Testis (tissue), 2 donors: ENCODE measurements around the gene ATG7.

Experiments
- POLR2A ChIP-seq: fragments of 450-650 bp; IDR thresholded peaks from one replicate; pipeline ENCODE4 v1.6.1; 2017; ENCODE audit warnings: antibody characterized with exemption, mild to moderate bottlenecking, moderate library complexity
- TF ChIP-seq, protein P1 (sequence below), 3 experiments: fragments of 450-650 bp in 2 of 3; fragments of 200-600 bp in 1 of 3; sonication (generic) in 1 of 3; IDR thresholded peaks; one replicate each; pipeline ENCODE4 v1.5.1; 2016 to 2019; ENCODE audit warnings: antibody characterized with exemption in 3 of 3, mild to moderate bottlenecking in 2 of 3, moderate library complexity in 1 of 3

DNA sequence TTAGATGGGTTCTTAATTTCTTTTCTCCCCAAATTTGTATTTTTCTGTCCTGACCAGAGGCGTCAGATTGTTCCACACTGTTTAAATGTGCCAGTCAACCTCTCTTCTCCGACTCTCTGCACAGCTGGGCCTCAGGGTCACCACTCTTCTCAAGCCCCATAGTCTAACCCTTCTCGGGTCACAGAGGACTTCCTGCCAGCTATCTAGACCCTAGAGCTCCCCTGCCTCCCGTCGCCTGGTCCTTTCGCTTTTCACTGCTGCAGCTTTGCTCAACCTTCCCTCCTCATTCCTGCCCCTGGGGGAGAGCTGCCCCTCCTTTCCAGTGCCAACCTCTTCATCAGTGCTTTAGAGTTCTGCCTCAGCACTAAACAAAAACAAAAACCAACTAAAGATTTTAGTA lies 151.7 kb downstream of the ATG7 start:
- TF ChIP-seq, protein P1, sequence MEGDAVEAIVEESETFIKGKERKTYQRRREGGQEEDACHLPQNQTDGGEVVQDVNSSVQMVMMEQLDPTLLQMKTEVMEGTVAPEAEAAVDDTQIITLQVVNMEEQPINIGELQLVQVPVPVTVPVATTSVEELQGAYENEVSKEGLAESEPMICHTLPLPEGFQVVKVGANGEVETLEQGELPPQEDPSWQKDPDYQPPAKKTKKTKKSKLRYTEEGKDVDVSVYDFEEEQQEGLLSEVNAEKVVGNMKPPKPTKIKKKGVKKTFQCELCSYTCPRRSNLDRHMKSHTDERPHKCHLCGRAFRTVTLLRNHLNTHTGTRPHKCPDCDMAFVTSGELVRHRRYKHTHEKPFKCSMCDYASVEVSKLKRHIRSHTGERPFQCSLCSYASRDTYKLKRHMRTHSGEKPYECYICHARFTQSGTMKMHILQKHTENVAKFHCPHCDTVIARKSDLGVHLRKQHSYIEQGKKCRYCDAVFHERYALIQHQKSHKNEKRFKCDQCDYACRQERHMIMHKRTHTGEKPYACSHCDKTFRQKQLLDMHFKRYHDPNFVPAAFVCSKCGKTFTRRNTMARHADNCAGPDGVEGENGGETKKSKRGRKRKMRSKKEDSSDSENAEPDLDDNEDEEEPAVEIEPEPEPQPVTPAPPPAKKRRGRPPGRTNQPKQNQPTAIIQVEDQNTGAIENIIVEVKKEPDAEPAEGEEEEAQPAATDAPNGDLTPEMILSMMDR (IDR thresholded peaks at IDR 0.05) = no peak
- no peak for TF ChIP-seq POLR2A
